Measurements from ENCODE around the gene MIEN1. TPM values are rescaled to one million over a fixed set of nuclear protein-coding genes. Genes with fewer than 3 reads are reported as not detected.

Gene MIEN1, protein sequence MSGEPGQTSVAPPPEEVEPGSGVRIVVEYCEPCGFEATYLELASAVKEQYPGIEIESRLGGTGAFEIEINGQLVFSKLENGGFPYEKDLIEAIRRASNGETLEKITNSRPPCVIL
- 78.2 to 96.6 TPM (median 90.3 TPM) in 5 replicates for total RNA-seq (2022; extraction: Qiagen RNA extraction)

DNA sequence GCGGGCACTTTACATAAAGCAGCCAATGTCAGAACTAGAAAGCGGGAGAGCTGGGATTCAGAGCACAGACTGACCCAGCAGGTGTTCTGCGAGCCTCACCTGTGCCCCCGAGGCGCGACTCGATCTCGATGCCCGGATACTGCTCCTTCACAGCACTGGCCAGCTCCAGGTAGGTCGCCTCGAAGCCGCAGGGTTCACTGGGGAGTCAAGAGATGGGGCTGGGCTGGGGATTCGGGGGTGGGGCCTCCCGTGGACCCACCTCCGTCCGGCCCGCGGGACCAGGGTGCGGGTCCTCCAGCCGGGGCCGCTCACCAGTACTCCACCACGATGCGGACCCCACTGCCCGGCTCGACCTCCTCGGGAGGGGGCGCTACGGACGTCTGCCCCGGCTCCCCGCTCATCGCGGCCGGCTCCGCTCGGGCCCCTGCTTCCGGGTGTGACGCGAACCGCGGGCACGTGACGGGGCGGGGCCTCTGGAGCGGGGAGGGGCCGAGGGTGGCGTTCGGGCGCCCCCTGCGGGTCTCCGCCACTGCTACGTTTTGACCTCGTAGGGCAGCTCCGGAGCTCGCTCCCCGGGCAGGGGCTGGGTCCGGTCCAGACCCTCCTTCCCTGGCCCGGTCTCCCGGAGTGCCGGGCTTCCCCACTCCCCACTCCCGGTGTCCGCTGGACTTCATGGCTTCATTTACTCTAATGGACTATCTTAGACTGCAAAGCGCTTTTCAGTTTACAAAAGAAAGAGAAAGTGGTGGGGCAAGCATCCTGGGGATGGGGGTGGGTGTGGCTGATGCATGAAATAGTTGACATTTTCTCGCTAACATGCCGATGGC, at the start of gene MIEN1:
TSS of gene MIEN1 (minus strand) at position 438 of the 827 bp plus-strand sequence. CDS start at position 401, 37 bp downstream.

DNA sequence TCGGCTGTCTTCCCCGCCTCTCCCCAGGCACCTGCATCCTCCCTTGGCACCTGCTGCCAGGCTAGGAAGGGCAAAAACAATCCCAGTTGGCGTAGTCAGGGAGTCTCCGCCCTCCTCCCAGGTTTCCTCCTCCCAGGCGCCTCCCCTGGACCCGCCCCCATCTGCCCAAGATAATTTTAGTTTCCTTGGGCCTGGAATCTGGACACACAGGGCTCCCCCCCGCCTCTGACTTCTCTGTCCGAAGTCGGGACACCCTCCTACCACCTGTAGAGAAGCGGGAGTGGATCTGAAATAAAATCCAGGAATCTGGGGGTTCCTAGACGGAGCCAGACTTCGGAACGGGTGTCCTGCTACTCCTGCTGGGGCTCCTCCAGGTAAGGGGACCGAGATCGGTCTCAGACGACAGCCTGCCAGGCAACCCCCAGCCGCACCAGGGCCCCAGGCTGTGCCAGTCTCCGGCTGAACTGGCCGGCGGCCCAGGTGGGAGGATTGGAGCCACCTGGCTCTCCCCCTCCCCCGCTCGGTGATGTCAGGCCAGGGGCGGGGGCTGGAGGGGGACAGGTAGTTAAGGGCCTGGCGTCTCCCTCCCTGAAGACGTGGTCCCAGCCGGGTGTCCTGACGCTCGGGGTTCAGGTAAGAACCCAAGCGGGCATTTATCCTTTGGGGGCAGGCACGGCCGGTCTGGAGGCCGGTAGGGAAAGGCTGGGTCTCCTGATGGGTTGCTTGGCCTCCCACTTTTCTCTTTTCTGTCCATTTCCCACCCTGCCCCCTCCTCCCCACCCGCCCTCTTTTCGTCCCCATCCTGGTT, 7.6 kb upstream of the MIEN1 start, which contains the start of gene GRB7:
TSS of gene GRB7 (plus strand) at position 179 of the 808 bp plus-strand sequence. CDS start 4,364 bp downstream, outside the sequence.

DNA sequence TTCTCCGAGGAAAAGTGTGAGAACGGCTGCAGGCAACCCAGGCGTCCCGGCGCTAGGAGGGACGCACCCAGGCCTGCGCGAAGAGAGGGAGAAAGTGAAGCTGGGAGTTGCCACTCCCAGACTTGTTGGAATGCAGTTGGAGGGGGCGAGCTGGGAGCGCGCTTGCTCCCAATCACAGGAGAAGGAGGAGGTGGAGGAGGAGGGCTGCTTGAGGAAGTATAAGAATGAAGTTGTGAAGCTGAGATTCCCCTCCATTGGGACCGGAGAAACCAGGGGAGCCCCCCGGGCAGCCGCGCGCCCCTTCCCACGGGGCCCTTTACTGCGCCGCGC, 30.5 kb downstream of the MIEN1 start, which contains the start of gene ERBB2:
TSS of gene ERBB2 (plus strand) at position 247 of the 330 bp plus-strand sequence. CDS start 175 bp downstream, outside the sequence.

DNA sequence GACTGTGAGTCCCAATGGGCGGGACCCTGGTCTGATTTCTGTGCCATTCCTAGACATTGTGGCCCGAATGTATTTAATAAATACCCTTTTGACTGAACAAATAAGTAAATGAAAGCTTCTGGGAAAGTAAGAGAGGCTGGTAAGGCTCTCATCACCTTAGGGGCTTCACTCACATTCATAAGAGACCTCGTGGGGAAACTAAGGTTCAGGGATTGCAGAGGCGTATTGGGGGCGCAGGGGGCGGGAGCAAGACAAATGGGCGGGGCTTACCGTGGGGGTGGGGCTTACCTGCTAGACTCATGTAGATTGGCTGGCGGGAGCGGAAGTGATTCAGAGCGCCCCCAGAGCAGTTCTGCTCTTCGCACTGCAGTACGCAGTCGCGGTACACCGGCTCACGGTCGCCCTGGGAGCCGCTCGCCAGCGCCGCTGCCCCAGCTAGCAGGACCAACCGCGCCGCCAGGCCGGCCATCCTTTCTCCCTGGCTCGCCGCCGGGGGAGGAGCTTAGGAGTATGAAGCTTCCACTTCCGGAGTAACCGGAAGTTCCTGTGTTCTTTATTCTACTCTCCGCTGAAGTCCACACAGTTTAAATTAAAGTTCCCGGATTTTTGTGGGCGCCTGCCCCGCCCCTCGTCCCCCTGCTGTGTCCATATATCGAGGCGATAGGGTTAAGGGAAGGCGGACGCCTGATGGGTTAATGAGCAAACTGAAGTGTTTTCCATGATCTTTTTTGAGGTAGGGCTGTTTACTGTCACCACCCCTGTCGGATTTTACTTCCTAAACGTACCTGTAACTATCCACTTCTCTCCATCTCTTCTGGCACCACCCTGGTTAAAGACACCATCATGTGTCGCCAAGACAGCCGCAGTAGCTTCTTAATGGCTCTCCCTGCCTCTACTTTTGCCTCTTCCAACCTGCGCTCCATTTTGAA, 42.5 kb downstream of the MIEN1 start, which contains the start of gene PGAP3:
TSS of gene PGAP3 (minus strand) at position 512 of the 929 bp plus-strand sequence. CDS start at position 469, 43 bp downstream.

Other genes with a start within 250 kb of the MIEN1 start
- not detected in 5 replicates for gene NEUROD2, start 122.6 kb downstream of the MIEN1 start, total RNA-seq (2022; extraction: Qiagen RNA extraction)
- gene PPP1R1B, start 103.6 kb downstream of the MIEN1 start, total RNA-seq (2022; extraction: Qiagen RNA extraction), result 0.12 to 0.18 TPM (median 0.13 TPM) in 4 of 5 replicates, not detected in the other
- gene STARD3, start 93.4 kb downstream of the MIEN1 start, total RNA-seq (2022; extraction: Qiagen RNA extraction), result 48.1 to 62.3 TPM (median 56.4 TPM) in 5 replicates
- 0.70 to 1.2 TPM (median 0.93 TPM) in 5 replicates for gene TCAP, start 65.2 kb downstream of the MIEN1 start, total RNA-seq (2022; extraction: Qiagen RNA extraction)
- gene PNMT, start 62.1 kb downstream of the MIEN1 start, total RNA-seq (2022; extraction: Qiagen RNA extraction), result 0.26 to 0.40 TPM (median 0.27 TPM) in 4 of 5 replicates, not detected in the other
- 7.8 to 8.6 TPM (median 8.0 TPM) in 5 replicates for gene PGAP3, start 42.5 kb downstream of the MIEN1 start, total RNA-seq (2022; extraction: Qiagen RNA extraction)
- gene ERBB2, start 30.5 kb downstream of the MIEN1 start, total RNA-seq (2022; extraction: Qiagen RNA extraction), result 29.9 to 37.8 TPM (median 33.7 TPM) in 5 replicates
- 3.1 to 5.2 TPM (median 3.9 TPM) in 5 replicates for gene GRB7, start 7.4 kb upstream of the MIEN1 start, total RNA-seq (2022; extraction: Qiagen RNA extraction)
- gene IKZF3, start 133.8 kb upstream of the MIEN1 start, total RNA-seq (2022; extraction: Qiagen RNA extraction), result not detected in 5 replicates
- gene ZPBP2, start 137.7 kb upstream of the MIEN1 start, total RNA-seq (2022; extraction: Qiagen RNA extraction), result not detected in 5 replicates
- gene GSDMB, start 188.1 kb upstream of the MIEN1 start, total RNA-seq (2022; extraction: Qiagen RNA extraction), result 1.3 to 2.8 TPM (median 2.2 TPM) in 5 replicates
- 33.5 to 42.6 TPM (median 40.8 TPM) in 5 replicates for gene ORMDL3, start 197.1 kb upstream of the MIEN1 start, total RNA-seq (2022; extraction: Qiagen RNA extraction)
- gene LRRC3C, start 197.2 kb upstream of the MIEN1 start, total RNA-seq (2022; extraction: Qiagen RNA extraction), result not detected in 5 replicates
- not detected in 5 replicates for gene GSDMA, start 232.5 kb upstream of the MIEN1 start, total RNA-seq (2022; extraction: Qiagen RNA extraction)

All from A549 treated with Hydrocortisone at 1 μM for 4 hours (cell line).